ENCODE results near the gene LPCAT2.

DNA sequence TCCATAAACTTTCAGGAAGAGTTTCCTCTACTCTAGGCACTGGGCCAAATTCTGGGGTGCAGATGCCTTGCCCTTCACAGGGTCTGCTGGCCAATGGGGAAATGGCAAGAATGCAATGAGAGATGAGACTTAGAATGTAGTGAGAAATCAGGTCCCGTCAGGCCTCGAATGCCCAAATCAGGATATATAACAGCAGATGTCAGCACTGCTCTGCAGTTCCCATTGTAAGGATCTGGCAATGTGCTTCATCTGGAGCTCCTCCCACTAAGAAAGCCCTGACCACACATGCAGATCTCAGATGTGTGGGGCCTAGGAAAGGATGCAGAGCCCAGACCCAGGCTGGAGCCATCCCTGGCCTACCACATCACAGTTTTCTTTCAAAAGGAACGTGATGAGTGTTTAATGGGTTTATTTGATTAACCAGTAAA is 13.9 kb upstream of the LPCAT2 start:
- no peak for TF ChIP-seq POLR2A (IDR thresholded peaks at IDR 0.05; ENCODE audit: low read depth, low read length)
- peak; percentile 20 to 33 for TF ChIP-seq CTCF (IDR thresholded peaks at IDR 0.05; ENCODE audit: extremely low read depth in 1 of 2, insufficient read depth in 1 of 2, low read depth in 1 of 2, low read length in 2 of 2)
